ENCODE data around the gene CAMK2A.

- TF ChIP-seq EP300 (IDR thresholded peaks at IDR 0.05; ENCODE audit: borderline replicate concordance in 1 of 2, low read depth in 1 of 2, low read length in 1 of 2) (no peak), CTCF (IDR thresholded peaks at IDR 0.05) (no peak), POLR2AphosphoS5 (IDR thresholded peaks at IDR 0.05; ENCODE audit: low read depth, low read length) (no peak)
These were observed 5.3 kb downstream of the CAMK2A start for GRCh38 chr5:150284311-150284710.
